ENCODE results near the gene SEC14L2.
"Not testable (repeated sequence)": the region's sequence is repeated elsewhere in the genome, so short reads cannot be mapped to it uniquely, and the experiment has no call there.

The SEC14L2 gene

GRCh38 chr22:30460555-30460954 is 63.7 kb downstream of the SEC14L2 start:
- not testable (repeated sequence) for DNase-seq

- DNase-seq, result no peak
Measured at GRCh38 chr22:30469165-30469564, 72.3 kb downstream of the SEC14L2 start.

- no peak for DNase-seq
Measured at GRCh38 chr22:30470655-30471054, 73.8 kb downstream of the SEC14L2 start.

- DNase-seq, result no peak
Measured at GRCh38 chr22:30471616-30472318, 74.9 kb downstream of the SEC14L2 start, which contains the start of gene SEC14L3. Gene SEC14L3, minus strand, starts transcription at chr22:30472017. Its CDS starts 59 bp downstream, at chr22:30471958.

GRCh38 chr22:30472994-30473720 is 76.3 kb downstream of the SEC14L2 start:
- no peak for DNase-seq

- no peak for DNase-seq
Measured at GRCh38 chr22:30474121-30474520, 77.3 kb downstream of the SEC14L2 start.

Measured in activated T-cell treated with anti-CD3 and anti-CD28 coated beads for 4 hours (primary cell).